Endothelial cell of umbilical vein (primary cell): ENCODE data around the gene C1QTNF5. TPM values are rescaled to one million over a fixed set of nuclear protein-coding genes. Genes with fewer than 3 reads are reported as not detected.

Experiments
- BruUV-seq: library from RNA; stranded (reverse); fragments of 400-500 nt; replicated peaks from 2 replicates; lab custom pipeline; 2021; lab: Mats Ljungman, UMichigan
- CTCF ChIA-PET: fragments of 300-600, 350-600 bp; sonication (Branson Sonifier 250); formaldehyde crosslinking; loops from one replicate; lab custom pipeline; 2021; ENCODE audit warnings: antibody characterized with exemption, inconsistent platforms; lab: Charles Lee
- POLR2A ChIA-PET: fragments of 300-600, 350-600 bp; sonication (Branson Sonifier 250); formaldehyde crosslinking; loops from one replicate; lab custom pipeline; 2021; ENCODE audit warnings: antibody characterized with exemption, inconsistent platforms; lab: Charles Lee
- DNase-seq: peaks from one replicate; pipeline ENCODE4 v3.0.0-alpha.2; 2011; ENCODE audit warnings: low read depth, low spot score
- FAIRE-seq: peaks from 2 replicates; lab custom pipeline; 2011; peaks lifted over from hg19 to GRCh38; lab: Jason Lieb, UNC
- H2AFZ ChIP-seq: 2 replicates; pipeline ENCODE4 v1.6.0; 2012; ENCODE audit warnings: low read depth, low read length, control low read depth, inconsistent platforms
- H3K27ac ChIP-seq: 2 replicates; pipeline ENCODE4 v1.5.1; 2011; ENCODE audit warnings: low read depth, mild to moderate bottlenecking, control low read depth, low read length, moderate library complexity; ENCODE audit not compliant: insufficient read depth
- H3K27me3 ChIP-seq, 2 experiments: 2 replicates each; pipeline versions ENCODE4 v1.6.0 to v1.6.1; 2011; ENCODE audit warnings: low read length in 2 of 2, mixed read lengths in 1 of 2; ENCODE audit not compliant: control insufficient read depth in 2 of 2, insufficient read depth in 2 of 2
- H3K36me3 ChIP-seq, 2 experiments: 2 replicates in 1 of 2; 3 replicates in 1 of 2; pipeline ENCODE4 v1.5.1; 2011; ENCODE audit warnings: low read length in 2 of 2, mild to moderate bottlenecking in 1 of 2, moderate library complexity in 1 of 2; ENCODE audit not compliant: control insufficient read depth in 2 of 2, insufficient read depth in 2 of 2; ENCODE audit errors: extremely low read depth in 1 of 2
- H3K4me1 ChIP-seq: 3 replicates; pipeline ENCODE4 v1.5.1; 2011; ENCODE audit warnings: mild to moderate bottlenecking, low read length; ENCODE audit not compliant: control insufficient read depth, insufficient read depth; ENCODE audit errors: extremely low read depth
- H3K4me2 ChIP-seq: 2 replicates; pipeline ENCODE4 v1.6.1; 2011; ENCODE audit warnings: low read length, control low read depth, mixed read lengths; ENCODE audit not compliant: insufficient read depth
- H3K4me3 ChIP-seq, 3 experiments: fragments of 200-600 bp in 1 of 3; sonication (generic), shearing (Covaris generic) in 1 of 3; replicated peaks in 1 of 3; 2 replicates each; pipeline ENCODE4 v1.5.1; 2011 to 2016; ENCODE audit warnings: control low read depth in 3 of 3, low read length in 3 of 3, mild to moderate bottlenecking in 2 of 3, inconsistent platforms in 1 of 3, low read depth in 1 of 3, moderate library complexity in 1 of 3; ENCODE audit not compliant: insufficient read depth in 1 of 3
- H3K79me2 ChIP-seq: 2 replicates; pipeline ENCODE4 v1.6.0; 2012; ENCODE audit warnings: low read length, inconsistent platforms; ENCODE audit not compliant: control insufficient read depth, insufficient read depth
- H3K9ac ChIP-seq: replicated peaks from 2 replicates; pipeline ENCODE3; 2011; ENCODE audit warnings: low read length, control low read depth; ENCODE audit not compliant: insufficient read depth; ENCODE audit errors: extremely low read depth
- H3K9me1 ChIP-seq: replicated peaks from 3 replicates; pipeline ENCODE4 v1.6.0; 2011; ENCODE audit warnings: mild to moderate bottlenecking, low read length; ENCODE audit not compliant: control insufficient read depth, insufficient read depth; ENCODE audit errors: extremely low read depth
- H3K9me3 ChIP-seq: replicated peaks from 2 replicates; pipeline ENCODE4 v1.5.1; 2012; ENCODE audit warnings: low read length, inconsistent platforms; ENCODE audit not compliant: control insufficient read depth, insufficient read depth
- H4K20me1 ChIP-seq: replicated peaks from 2 replicates; pipeline ENCODE3; 2011; ENCODE audit warnings: mild to moderate bottlenecking, low read length; ENCODE audit not compliant: control insufficient read depth, insufficient read depth; ENCODE audit errors: extremely low read depth
- CTCF ChIP-seq, 2 donors: IDR thresholded peaks; 1 replicate in 1 of 2; 2 replicates in 1 of 2; pipeline ENCODE4 v1.5.1; 2011; ENCODE audit warnings: low read length in 2 of 2, mild to moderate bottlenecking in 2 of 2, moderate library complexity in 2 of 2, control low read depth in 1 of 2, inconsistent platforms in 1 of 2, low read depth in 1 of 2; ENCODE audit not compliant: insufficient read depth in 1 of 2; ENCODE audit errors: extremely low read depth in 1 of 2
- EZH2 ChIP-seq: IDR thresholded peaks from 2 replicates; pipeline ENCODE4 v1.6.1; 2012; ENCODE audit warnings: borderline replicate concordance, low read depth, mild to moderate bottlenecking, moderate library complexity, low read length, inconsistent platforms; ENCODE audit not compliant: severe bottlenecking
- GATA2 ChIP-seq: IDR thresholded peaks from 2 replicates; pipeline ENCODE4 v1.7.0; 2011; ENCODE audit warnings: low read depth, mild to moderate bottlenecking, moderate library complexity, mixed read lengths, low read length; ENCODE audit not compliant: insufficient read length, insufficient read depth
- JUN ChIP-seq: IDR thresholded peaks from 2 replicates; pipeline ENCODE4 v1.6.1; 2011; ENCODE audit warnings: borderline replicate concordance, low read depth; ENCODE audit not compliant: insufficient read length, insufficient read depth
- POLR2A ChIP-seq: IDR thresholded peaks from 2 replicates; pipeline ENCODE4 v1.6.1; 2012; ENCODE audit warnings: low read depth, mild to moderate bottlenecking, control low read depth, low read length
- POLR2AphosphoS5 ChIP-seq: IDR thresholded peaks from 2 replicates; pipeline ENCODE4 v1.6.1; 2012; ENCODE audit warnings: low read depth, mild to moderate bottlenecking, control low read depth, low read length, moderate library complexity; ENCODE audit not compliant: insufficient read depth
- dilution Hi-C: fragments of 300-500 bp; cut with MboI; formaldehyde crosslinking; loops from one replicate; pipeline ENCODE4 v1.15.0; 2019; ENCODE audit warnings: low sequenced_read_pairs; ENCODE audit not compliant: extremely low pct_ligation_motif_present
- intact Hi-C: fragments of 100-400 bp; cut with micrococcal nuclease; formaldehyde crosslinking; loops from one replicate; pipeline ENCODE4 v1.10.0; 2022
- polyA plus RNA-seq, 4 experiments: library from polyadenylated mRNA; depleted of rRNA in 3 of 4; stranded (reverse) in 3 of 4; unstranded in 1 of 4; fragments of >200 nt; gene quantifications; 2 replicates each; pipeline versions ENCODE4 v1.2.1 to v1.2.3, GENCODE V29; 2011 to 2012; ENCODE audit warnings: missing spikeins in 1 of 4
- total RNA-seq: library from RNA; stranded (reverse); gene quantifications from 2 replicates; pipeline ENCODE4 v1.2.3, GENCODE V29; 2021

The C1QTNF5 gene
- total and polyA plus RNA-seq, 2 donors (not counting 3 experiments of a cell fraction or from before 2014, with no cell fraction given) = 126 to 201 TPM

- DNase-seq = peak; percentile 42
- no peaks in the 10 kb centered on the region for H3K9me1 ChIP-seq
- peaks cover 9 to 32% of the 10 kb centered on the region in 2 experiments for H3K36me3 ChIP-seq
- no peak for TF ChIP-seq CTCF (IDR thresholded peaks at IDR 0.05; ENCODE audit: extremely low read depth in 1 of 2, insufficient read depth in 1 of 2, low read depth in 1 of 2, low read length in 2 of 2)
- no peak for TF ChIP-seq EZH2
- no peak for TF ChIP-seq GATA2
- no peak for TF ChIP-seq JUN
- TF ChIP-seq POLR2AphosphoS5 = no peak
- no peak for TF ChIP-seq POLR2A
- intact Hi-C loops = loop anchor here (5.0 kb wide), 2 partner anchors 249 to 404 kb away; partner anchors contain the start of gene VPS11
- H3K4me1 ChIP-seq = peaks cover 52% of the 10 kb centered on the region
- H3K9ac ChIP-seq = peak overlapping the region; percentile 81
- peak overlapping the region; percentile 80 for H3K27ac ChIP-seq
- no peaks in the 10 kb centered on the region for H3K9me3 ChIP-seq
- no peak for FAIRE-seq
- H3K79me2 ChIP-seq = peaks cover 61% of the 10 kb centered on the region
- H4K20me1 ChIP-seq = no peaks in the 10 kb centered on the region
- H2AFZ ChIP-seq = no peak overlapping the region
- H3K4me3 ChIP-seq = peak overlapping the region; percentile 87 to 93 (median 89)
- H3K4me2 ChIP-seq = peak overlapping the region; percentile 62
- ChIA-PET POLR2A (interaction anchor here (1.2 to 2.6 kb wide), 6 partner anchors 8 to 221 kb away, joined by 3 to 18 read pairs (median 5); partner anchors contain the start of gene DPAGT1), CTCF (interaction anchor here (3.0 to 15.9 kb wide), 3 partner anchors 8 to 23 kb away, joined by 22 to 301 read pairs (median 136); partner anchors contain the start of gene C1QTNF5)
- dilution Hi-C loops = no loop called here
- no peaks in the 10 kb centered on the region for H3K27me3 ChIP-seq
- TSS peak; percentile 28 for BruUV-seq
These were observed 24.5 kb downstream of the C1QTNF5 start for GRCh38 chr11:119316016-119316728.
